HG03378 (cell line): Measurements from ENCODE around the gene HERC2.
"Not testable (repeated sequence)": the region's sequence is repeated elsewhere in the genome, so short reads cannot be mapped to it uniquely, and the experiment has no call there.

Experiments used
- ATAC-seq: cut with Tn5 transposase; IDR thresholded peaks from one replicate; pipeline ENCODE4 v1.9.1; 2021; ENCODE audit warnings: mild to moderate bottlenecking, moderate library complexity; ENCODE audit not compliant: unreplicated experiment

The HERC2 gene

DNA sequence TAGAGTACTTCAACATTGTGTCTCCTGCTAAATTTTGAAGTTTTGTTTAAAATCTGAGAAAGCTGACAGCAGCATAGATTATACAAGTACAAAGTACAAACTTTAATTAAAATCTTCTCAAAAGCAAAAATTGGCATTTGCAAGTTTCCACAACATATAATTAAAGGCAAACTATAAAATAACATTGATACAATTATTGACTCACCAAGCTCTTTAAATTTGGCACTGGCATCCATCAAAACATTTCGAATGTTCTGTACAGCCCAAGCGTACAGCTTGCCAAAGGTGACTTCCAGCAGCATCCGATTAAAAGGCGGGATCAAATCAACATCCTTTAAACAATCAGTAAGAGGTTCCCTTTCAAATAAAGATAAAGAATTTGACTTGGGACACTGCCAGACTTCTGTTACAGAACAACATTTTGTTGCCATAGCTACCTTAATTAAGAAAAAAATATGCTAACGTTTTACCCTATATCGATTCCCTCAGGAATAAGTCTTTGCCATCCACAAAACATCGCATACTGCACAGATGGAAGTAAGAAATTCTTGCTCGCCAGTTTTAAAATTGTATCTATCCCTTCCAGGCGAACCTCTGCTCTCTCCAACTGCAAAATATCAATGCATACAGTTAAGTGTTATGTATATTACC is 92.9 kb downstream of the HERC2 start:
- ATAC-seq, result not testable (repeated sequence)

DNA sequence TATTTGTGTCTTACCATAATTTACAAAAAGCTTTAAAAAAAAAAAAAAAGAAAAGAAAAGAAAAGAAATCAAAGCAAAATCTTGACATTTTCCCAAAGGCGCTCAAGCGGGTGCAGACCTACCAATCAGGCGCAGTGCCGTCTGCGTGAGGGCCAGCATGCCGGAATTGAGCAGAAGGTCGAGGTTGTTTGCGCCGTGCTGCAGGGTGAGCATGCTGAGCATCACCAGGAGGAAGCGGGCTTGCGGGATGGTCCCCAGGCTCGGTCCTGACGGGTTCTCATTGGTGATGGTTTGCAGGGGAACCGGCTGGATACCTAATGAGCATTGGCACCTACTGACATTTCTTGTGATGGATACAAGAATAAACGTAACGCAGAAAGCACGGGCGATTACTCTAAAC is 93.9 kb downstream of the HERC2 start:
- no peak for ATAC-seq

DNA sequence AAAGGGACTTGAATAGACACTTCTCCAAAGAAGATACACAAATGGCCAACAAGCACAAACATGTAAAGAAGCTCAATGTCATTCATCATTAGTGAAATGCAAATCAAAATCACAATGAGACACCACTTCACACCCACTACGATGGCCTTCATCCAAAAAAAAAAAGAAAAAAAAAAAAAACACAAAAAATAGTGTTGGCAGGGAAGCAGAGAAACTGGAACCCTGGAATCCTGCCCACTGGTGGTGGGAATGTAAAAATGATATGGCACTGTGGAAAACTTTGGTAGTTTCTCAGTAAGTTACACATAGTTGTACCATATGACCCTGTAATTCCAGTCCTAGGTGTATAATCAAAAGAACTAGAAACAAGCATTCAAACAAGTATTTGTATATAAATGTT is 94.7 kb downstream of the HERC2 start:
- not testable (repeated sequence) for ATAC-seq

DNA sequence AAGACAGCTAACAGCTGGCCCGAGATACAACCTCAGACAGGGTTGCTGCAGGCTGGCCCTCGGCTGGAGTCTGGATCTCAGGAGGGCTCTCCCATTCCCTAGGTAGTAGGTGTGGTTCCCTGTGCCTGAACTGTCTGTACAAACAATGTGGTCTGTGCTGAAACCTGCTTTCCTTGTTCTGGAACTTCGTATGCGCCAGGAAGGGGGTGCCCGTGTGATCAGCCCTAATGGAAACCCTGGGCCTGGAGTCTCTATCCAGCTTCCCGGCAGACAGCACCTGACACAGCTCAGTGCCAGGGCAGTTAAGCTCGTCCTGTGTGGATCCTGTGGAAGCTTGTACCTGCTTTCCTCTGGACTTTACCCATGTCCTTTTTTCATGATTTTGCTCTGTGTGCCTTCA is 99.4 kb downstream of the HERC2 start:
- ATAC-seq, result not testable (repeated sequence)

DNA sequence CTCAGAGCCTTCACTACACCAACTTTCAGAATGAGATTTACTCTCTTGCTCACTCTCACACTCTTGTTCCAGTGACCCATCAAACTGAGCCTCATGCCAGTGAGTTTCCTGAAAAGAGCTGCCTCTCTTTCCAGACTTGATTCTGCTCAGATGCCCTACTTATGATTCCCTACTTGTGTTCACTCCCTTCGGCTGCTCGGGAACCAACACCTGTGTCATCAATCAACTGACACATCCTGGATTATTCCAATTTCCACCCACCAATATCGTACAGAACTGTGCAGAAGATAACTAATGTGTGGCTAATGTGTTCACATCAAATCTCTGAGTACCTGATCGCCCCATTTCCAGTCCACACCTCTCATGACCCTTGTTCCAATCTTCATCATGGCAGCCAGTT is 100.3 kb downstream of the HERC2 start:
- ATAC-seq, result not testable (repeated sequence)

DNA sequence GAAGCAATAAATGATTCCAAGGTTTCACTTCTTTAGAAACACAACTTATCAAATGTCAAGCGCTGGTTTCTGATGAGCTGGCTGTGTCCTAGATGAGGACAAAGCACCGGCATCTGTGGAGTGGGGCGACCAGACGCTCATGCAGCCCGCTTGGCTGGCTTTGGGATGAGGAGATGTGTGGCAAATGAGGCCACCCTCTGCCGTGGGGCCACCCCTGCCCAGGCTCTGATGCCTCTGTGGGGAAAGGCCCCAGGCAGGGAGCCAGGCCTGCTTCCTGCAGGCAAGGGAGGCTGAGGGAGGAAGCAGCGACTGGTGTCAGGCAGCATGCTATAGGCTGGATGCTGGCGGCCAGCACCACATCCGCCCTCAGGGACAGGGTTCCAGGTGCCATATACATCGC is 102.9 kb downstream of the HERC2 start:
- ATAC-seq, result no peak

DNA sequence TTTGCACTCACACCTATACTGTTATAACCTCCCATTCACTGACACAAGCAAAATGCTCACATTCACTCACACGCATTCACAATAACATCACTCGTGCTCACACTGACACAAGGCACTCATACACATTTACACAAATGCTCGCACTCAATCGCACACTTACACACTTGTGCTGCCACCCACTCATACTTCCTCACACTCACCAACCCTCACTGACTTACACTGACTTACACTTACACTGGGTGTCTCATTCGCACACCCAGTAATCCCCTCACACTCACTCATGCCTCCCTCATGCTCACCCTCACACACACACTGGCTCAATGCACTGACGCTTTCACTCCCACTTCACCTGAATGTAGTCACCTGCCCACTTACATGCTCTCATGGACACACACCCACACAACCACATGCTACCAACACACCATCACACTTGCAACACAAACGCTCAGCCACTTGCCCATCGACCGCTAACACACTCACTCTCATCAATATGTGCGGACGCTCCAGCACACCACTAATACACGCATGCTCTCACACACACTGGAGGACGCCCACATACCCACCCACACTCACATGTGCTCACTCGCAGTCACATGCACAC is 104.9 kb downstream of the HERC2 start:
- not testable (repeated sequence) for ATAC-seq

DNA sequence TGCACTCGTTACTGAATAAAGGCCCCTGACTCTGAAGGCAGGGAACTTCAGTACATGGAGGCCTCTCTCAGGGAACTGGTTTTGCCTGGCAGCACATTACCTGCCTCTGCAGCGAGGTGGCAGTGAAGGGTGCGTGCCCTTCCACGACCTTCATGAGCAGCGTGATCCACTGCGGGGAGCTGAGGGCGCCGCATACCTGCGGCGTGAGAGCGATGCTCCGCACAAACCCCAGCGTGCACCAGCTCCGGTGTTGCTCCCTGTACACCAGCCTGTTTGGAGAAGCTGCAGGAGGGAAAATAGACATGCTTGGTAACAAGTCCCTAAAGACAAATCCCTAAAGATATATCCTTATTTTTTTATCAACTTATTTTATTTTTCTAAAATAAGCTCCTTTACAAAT is 106.5 kb downstream of the HERC2 start:
- not testable (repeated sequence) for ATAC-seq

DNA sequence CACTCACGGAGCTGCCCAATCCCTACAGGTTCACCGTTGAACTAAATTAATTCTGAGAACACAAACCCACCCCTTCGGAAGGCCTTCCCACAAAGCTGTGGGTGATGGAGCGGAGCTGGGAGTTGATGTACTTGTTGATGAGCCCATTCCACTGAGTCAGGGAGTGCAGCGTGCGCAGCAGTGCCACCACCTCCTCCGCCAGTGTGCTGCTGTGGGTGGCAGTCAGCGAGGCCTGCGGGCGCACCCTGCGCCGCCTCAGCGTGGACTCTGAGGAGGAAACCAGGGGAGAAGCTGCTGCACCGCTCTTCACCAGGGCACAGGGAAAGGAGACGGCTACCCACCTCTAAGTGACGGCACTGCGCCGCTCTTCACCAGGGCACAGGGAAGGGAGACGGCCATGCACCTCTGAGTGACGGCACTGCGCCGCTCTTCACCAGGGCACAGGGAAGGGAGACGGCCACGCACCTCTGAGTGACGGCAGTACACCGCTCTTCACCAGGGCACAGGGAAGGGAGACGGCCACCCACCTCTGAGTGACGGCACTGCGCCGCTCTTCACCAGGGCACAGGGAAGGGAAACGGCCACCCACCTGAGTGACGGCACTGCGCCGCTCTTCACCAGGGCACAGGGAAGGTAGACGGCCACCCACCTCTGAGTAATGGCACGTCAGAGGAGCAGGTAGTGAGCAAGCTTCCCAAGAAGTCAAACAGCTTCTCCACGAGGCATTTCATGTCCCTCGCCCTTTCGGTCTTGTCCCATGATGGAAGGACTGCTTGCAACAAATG is 107.8 kb downstream of the HERC2 start:
- ATAC-seq, result not testable (repeated sequence)

DNA sequence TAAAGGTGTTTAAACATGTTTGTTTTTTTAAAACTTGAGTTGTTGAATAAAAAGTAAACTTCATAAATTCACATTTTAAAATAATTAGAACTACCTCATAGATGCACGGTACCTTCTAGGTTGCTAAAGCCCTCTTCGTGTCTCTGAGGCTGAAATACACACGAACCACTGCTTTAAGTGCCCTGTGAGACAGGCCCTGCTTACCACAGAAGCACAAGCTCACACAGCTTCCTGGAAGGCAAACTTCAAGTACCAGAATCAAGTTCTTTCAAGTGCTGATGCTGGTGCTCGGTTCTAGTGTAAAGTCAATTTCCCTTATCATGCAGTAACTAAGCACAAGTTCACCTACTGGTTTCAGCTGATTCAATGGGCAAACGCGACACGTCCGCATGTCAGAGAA is 108.6 kb downstream of the HERC2 start:
- not testable (repeated sequence) for ATAC-seq

DNA sequence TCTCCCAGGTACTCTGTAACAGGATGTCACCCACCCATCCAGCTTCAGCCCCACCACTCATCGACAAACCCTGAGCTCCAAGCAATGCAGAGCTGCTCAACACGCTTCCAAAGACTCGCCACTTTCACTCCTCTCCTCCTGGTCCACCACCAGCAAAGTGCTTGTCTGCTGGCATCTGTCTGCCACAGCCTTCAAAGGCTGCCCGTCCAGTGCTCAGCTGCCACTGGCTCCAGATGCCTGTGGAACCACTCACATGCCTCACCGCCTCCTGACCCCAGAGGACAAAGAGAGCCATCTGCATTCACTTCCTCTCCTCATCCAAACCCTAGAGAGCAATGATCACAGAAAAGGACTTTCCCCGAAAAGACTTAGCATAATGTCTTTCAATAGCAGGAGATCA is 113.4 kb downstream of the HERC2 start:
- ATAC-seq, result no peak

DNA sequence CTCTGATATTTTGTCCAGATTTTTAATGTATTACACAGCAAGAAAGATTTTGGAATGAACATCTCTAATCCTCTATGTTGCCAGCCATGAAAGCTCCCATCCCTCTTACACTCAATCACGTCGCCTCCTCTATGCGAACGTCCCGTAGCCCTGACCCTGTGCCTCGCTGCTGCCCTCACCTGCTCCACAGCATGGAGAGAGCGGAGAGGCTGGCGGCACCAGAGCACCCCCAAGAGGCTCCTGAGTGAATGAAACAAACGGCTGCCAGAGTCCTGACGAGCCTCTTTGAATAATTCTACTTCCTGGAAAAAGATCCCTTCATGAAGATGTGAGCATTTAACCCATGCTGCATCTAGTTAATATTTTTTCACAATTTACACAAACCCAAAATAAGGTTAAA is 116.3 kb downstream of the HERC2 start:
- ATAC-seq, result not testable (repeated sequence)

DNA sequence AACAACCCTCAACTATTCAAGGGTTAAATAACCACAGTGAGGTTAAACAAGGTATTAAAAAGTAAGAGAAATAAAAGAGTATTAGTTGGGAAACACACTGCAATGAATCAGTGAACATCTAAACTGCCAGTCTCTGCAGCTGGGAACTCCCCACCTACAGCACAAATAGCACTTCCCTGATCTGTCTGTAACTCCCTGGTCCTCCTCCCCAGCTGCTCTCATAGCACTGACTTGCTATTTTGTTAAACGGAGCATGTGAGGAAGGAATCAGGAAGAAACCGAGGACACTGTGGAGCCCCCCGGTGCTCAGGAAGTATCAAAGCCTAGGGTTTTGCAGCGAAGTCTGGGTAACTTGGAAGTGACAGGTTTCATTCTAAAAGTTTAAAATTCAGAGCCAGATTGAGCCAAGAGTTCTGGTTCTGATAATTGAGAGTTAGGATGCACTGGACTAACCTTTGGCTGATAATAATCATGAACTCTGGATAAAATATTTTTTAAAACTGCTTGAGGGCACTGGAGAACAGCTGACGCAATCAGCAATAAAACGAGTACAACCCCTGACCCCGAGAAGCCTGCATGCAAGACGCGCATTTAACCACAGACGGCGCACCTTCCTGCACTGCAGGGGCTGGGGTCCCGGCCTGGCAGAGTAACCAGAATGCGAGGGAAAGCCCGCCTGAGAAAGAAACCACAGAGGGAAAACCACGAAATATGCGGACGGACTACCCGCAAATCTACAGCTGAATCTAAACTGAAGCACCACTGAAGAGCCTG is 118.7 kb downstream of the HERC2 start:
- ATAC-seq, result not testable (repeated sequence)

DNA sequence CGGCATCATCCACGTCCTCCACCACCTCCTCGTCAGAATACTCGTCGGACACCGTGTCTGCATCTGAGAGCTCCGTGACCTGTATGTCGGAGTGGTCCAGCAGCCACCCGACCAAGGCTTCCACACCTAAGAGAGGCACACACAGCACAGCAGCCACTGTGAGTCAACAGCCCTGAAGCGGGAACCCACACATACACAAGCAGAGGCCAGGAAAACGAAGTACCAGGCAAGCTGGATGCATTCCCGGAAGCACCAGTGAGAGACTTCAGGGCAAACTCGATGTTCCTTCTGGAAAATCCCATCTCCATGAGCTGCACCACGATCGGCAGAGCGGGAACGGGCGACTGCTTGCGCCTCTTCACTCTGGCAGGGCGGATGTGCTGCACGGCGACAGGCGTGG is 119.9 kb downstream of the HERC2 start:
- ATAC-seq, result not testable (repeated sequence)

DNA sequence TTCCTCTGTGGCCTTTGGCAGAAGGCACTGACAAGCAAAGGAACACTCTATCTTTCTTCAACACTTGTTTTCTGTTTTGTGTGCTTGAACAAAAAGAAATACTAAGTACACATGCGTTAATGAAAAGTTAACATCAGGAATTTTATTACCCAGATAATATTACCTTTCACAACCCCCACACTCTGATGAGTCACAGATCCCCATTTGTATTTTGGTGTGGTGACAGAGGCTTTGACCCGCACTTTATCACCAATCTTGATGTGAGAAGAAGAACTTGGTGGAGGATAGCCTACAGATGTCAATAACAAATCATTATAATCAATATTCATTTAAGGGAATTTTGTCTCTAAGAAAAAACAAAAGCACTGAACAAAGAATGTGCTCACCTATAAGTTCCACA is 123.8 kb downstream of the HERC2 start:
- ATAC-seq, result not testable (repeated sequence)

DNA sequence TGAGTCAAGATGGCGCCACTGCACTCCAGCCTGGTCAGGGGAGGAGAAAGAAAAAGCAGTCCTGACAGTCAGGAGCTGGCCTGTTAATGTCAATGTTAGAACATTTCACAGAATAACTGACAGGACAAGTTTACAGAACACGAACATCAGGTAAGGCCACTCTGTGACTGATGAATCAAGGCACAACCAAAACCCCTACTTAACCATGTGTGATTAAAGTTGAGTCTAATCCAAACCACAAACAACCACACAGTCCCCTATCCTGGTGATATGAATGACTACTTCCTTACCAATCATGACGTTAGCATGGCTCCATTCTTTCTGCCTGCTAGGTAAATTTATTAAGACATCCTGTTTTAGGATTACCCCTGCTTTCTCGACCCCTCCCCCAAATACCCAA is 124.3 kb downstream of the HERC2 start:
- not testable (repeated sequence) for ATAC-seq

DNA sequence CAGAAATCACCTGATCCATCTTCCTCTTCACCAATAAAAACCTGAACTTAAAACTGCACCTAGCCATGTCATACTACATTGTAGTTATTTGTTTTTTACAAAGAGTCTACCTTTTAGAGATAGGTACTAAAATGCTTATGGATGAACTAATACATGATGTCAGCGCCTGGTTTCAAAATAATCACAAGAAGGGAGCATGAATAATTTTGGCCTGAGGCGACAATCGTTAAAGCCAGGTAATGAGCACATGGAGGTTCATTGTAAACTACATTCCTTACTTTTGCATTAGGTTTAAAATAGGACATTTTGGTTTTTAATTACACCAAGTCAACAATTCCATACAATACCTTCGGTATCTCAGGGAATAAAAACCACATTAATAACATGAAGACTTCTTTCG is 125.4 kb downstream of the HERC2 start:
- not testable (repeated sequence) for ATAC-seq

DNA sequence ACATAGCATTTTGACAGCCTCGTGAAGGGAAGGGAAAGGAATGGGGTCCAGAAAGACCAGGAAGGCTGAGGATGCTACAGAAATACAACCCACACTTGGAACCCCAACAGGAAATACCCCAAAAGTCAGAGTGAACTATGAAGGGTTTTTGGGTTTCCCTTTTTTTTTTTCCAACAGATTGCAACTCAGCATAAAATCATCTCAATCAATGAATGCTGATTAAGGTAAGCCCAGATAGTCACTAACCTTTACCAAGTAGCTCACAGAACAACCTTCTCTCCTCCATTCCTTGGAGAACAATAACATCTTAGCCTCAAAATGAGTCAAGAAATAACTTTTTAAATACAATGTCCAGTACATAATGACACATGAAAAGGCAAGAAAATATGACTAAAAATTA is 129.2 kb downstream of the HERC2 start:
- no peak for ATAC-seq

DNA sequence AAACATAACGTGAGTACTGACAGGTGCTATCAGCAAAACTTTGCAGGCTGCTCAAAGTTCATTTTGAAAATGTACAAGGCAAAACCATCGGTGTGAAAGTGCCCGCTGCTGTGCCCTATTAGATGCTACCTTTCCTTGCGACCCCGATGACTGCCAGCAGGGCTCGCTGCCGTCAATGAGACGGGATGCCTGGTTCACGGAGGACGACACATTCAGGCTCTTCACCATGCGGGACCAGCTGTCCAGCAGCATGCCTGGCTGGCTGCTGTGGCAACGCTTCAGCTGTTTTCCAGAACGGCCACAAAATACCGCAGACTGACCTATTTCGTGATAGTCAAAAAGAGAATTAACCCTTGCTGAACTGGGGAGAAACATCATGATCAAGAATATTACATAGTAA is 130.1 kb downstream of the HERC2 start:
- ATAC-seq, result no peak

DNA sequence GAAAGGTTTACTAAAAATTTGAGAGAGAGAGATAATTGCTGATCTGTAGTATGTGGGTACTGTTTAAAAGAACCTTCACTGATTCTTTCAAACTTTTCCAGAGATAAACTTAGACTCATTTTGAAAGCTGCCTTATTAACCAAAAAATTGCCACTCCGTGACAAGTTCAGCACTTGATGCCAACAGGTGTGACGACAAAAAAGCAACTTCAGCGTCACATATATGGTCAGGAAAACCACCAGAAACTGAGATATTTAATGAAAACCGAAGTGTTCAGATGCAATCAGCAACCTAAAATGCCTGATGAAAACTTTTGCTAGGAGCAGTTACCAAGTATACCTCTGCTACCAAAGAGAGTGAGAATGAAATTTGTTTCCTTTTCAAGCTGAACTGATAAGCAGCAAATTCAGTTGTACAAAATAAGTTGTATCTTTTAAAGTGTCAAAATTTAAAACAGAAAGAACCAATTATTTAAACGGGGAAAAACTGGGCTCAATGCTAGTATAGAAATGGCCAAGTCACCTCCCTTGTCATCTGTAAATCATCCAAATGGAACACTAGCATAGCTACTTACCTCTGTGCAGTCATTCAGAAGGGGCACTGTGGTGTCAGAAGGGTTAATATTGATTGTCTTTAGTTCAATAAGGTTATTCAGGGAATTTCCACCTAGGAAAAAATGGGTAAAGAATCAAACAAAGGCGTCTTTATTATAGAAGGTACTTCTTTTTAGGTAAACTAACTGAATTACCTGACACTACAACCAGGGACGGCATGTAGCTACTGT is 131.4 kb downstream of the HERC2 start:
- no peak for ATAC-seq
